ENCODE measurements around the gene TP53RK. TPM values are rescaled to one million over a fixed set of nuclear protein-coding genes. Genes with fewer than 3 reads are reported as not detected.
A peak's percentile ranks its signal among the peaks of the same experiment; 100 is the strongest.

TP53RK gene
- total RNA-seq, 1 donor from 2014 or later, result 14.7 TPM

GRCh38 chr20:46713957-46714834 lies 25.0 kb upstream of the TP53RK start:
- no peak overlapping the region for H3K4me3 Mint-ChIP-seq (ENCODE audit: low read depth)
- no peaks in the 10 kb centered on the region for H3K36me3 Mint-ChIP-seq (ENCODE audit: low read depth)
- intact Hi-C loops (cut with micrococcal nuclease), result no loop called here
- H3K9me3 Mint-ChIP-seq, result no peaks in the 10 kb centered on the region
- H3K4me1 Mint-ChIP-seq (ENCODE audit: low read depth), result peaks cover 3% of the 10 kb centered on the region
- H3K27ac Mint-ChIP-seq, result no peak overlapping the region
- DNase-seq (ENCODE audit: low spot score), result no peak
- peaks cover 20% of the 10 kb centered on the region for H3K27me3 Mint-ChIP-seq (ENCODE audit: low read depth)

DNA sequence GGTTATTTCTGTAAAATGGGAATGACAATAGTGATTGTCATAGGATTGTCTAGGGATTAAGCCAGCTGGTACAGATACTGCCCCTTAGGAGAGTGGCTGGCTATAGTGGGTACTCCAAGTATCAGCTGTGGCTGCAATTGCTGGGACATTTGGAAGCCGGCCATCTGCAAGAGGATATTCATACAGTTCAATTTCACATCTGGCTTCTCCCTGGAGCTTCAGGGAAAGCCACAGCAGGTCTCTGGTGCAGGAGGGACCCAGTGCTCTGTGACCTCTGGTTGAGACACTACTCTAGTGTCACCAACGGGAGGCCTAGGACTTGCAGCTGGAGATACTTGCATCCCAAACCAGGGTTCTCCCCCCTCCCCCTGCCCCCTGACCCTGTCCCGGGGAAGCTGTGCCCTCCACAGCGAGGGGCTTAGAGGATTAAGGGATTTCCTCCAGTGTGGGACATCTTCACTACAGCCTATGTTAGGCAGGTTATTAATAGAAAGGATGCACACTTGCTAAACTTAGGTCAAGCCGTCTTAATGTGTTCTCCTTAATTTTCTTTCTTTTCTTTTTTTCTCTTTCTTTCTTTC lies 22.9 kb upstream of the TP53RK start:
- DNase-seq (ENCODE audit: low spot score), result no peak
- peaks cover 6% of the 10 kb centered on the region for H3K4me1 Mint-ChIP-seq (ENCODE audit: low read depth)
- H3K4me3 Mint-ChIP-seq (ENCODE audit: low read depth), result no peak overlapping the region
- peaks cover 38% of the 10 kb centered on the region for H3K27me3 Mint-ChIP-seq (ENCODE audit: low read depth)
- intact Hi-C loops (cut with micrococcal nuclease), result no loop called here
- no peaks in the 10 kb centered on the region for H3K36me3 Mint-ChIP-seq (ENCODE audit: low read depth)
- H3K27ac Mint-ChIP-seq, result no peak overlapping the region
- no peaks in the 10 kb centered on the region for H3K9me3 Mint-ChIP-seq

DNA sequence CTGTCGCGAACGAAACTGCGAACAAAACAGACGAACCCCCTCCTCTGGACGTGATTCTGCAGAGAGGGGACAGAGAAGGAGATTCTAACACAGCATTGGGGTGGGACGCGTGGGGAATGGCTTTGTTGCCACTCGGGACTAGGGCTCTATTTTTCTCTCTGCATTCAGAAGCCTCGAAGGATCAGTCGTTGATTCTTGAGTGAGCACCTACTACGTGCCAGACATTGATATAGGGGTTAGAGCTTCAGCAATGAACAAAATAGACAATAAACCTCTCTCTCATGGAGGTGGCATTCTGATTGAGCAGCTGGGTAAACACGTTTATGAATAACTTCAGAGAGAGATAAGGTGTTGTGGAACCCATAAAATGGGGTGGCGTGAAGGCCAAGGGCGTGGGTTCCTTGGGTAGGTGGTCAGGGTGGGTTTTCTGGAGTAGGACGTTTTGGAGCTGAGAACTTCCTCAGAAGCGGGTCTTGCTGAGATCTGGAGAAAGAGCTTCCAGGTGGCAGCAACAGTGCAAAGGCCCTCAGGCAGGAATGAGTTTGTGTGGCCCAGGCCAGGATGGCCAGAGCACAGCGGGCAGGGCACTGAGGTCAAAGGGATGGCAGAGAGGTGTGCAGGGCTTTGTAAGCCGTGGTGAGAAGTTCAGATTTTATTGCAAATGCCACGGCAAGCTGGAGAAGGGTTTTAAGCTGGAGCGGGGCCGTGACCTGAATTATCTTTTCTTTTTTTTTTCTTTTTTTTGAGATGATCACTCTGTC lies 21.1 kb upstream of the TP53RK start:
- Mint-ChIP-seq H3K9me3 (no peaks in the 10 kb centered on the region), H3K4me1 (ENCODE audit: low read depth) (peaks cover 6% of the 10 kb centered on the region), H3K27ac (no peak overlapping the region), H3K4me3 (ENCODE audit: low read depth) (no peak overlapping the region), H3K36me3 (ENCODE audit: low read depth) (no peaks in the 10 kb centered on the region), H3K27me3 (ENCODE audit: low read depth) (peaks cover 48% of the 10 kb centered on the region)
- intact Hi-C loops (cut with micrococcal nuclease), result no loop called here
- no peak for DNase-seq (ENCODE audit: low spot score)

DNA sequence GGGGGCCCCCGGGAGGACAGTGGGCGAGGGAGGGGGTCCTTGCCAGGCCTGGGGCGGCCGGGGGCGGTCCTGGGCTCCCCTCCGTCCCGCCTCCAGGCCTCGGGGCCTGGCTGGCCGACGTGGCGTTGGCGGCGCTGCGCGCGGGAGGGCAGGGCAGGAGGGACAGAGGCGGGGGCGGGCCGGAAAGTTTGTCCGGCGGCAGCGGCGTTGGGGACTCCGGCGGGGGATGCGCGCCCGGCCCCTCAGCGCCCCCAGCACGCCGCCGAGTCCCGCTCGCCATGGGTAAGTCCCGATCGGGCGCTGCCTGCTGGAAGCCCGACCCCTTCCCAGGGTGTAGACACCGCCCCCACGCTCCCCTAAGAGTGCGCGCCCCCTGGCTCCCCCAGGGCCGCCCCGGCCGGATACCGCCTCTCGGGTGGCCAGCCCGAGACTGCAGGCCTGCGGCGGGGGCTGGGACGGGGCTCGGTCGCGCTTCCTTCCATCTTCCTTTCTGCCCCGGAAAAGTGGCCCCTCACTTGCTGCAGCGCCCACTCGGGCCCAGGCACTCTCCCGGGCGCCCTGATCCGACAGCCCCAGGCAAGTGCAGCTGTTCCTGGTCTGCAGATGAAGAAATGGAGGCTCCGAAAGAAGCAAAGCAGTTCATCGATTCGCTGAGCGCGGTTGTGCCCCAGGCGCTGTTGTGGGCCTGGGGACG lies 20.4 kb upstream of the TP53RK start, which contains the start of gene SLC2A10:
Gene SLC2A10 (plus strand): TSS at position 191 of the 694 bp plus-strand sequence. CDS start 88 bp downstream, at position 279.
- Mint-ChIP-seq H3K4me3 (ENCODE audit: low read depth) (peak within 1 kb of the TSS; percentile 34), H3K36me3 (ENCODE audit: low read depth) (no peaks in the 10 kb centered on the region), H3K27ac (no peak within 1 kb of the TSS), H3K27me3 (ENCODE audit: low read depth) (peaks cover 51% of the 10 kb centered on the region), H3K9me3 (no peaks in the 10 kb centered on the region), H3K4me1 (ENCODE audit: low read depth) (peaks cover 6% of the 10 kb centered on the region)
- no peak for DNase-seq (ENCODE audit: low spot score)
- intact Hi-C loops (cut with micrococcal nuclease), result no loop called here

DNA sequence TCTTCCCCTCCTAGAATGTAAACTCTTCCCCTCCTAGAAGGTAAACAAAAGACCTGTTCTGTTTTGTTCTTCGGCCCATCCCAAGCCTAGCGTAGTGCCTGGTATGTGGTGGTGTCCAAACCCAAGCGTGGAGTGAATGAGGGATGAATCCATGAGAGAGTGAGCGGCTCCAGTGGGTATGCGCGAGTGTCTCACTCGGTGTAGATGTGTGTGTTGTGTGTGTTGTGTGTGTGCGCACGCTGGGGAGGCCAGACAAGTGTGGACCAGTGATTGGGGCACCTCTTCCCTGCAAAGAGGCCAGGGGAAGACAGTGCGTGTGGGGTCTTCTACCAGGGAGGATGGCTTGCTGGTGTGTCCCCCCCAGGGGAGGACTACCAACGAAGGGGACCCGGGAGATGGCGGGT lies 19.8 kb upstream of the TP53RK start:
- Mint-ChIP-seq H3K36me3 (ENCODE audit: low read depth) (no peaks in the 10 kb centered on the region), H3K4me1 (ENCODE audit: low read depth) (peaks cover 6% of the 10 kb centered on the region), H3K9me3 (no peaks in the 10 kb centered on the region), H3K27me3 (ENCODE audit: low read depth) (peaks cover 54% of the 10 kb centered on the region), H3K4me3 (ENCODE audit: low read depth) (peak overlapping the region; percentile 34), H3K27ac (no peak overlapping the region)
- DNase-seq (ENCODE audit: low spot score), result no peak
- intact Hi-C loops (cut with micrococcal nuclease), result no loop called here

DNA sequence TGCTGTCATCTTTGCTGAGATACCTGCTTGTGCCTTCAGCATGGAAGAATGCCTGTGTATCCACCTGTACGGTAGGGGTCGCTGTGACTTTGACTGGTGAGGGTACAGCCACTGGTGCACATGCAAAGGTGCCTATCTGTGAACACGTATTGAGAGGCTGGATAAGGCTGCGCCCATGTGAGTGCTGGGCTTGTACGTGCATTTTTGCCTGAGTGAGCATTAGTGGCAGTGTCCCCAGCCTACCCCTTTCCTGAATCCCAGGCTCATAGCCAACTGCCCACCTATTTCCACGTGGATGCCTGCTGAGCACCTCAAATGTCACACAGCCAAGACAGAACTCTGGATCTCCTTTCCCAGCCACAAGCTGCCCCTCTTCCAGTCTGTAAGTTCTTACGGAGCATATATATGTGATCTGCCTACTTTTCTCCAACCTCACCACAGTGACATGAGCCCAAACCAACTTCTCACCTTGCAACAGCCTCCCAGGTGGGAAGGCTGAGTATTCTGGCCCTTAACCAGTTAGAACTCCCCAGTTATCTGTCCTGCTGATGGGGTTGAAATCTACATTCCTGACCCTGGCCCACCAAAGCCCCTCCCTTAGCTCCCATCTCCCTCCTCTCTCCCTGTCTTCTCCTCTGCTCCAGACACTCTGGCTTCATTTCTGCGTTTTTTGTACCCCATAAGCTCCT lies 19.1 kb upstream of the TP53RK start:
- no peaks in the 10 kb centered on the region for H3K36me3 Mint-ChIP-seq (ENCODE audit: low read depth)
- H3K27ac Mint-ChIP-seq, result no peak overlapping the region
- H3K27me3 Mint-ChIP-seq (ENCODE audit: low read depth), result peaks cover 57% of the 10 kb centered on the region
- peaks cover 6% of the 10 kb centered on the region for H3K4me1 Mint-ChIP-seq (ENCODE audit: low read depth)
- H3K4me3 Mint-ChIP-seq (ENCODE audit: low read depth), result no peak overlapping the region
- no peak for DNase-seq (ENCODE audit: low spot score)
- intact Hi-C loops (cut with micrococcal nuclease), result no loop called here
- no peaks in the 10 kb centered on the region for H3K9me3 Mint-ChIP-seq

DNA sequence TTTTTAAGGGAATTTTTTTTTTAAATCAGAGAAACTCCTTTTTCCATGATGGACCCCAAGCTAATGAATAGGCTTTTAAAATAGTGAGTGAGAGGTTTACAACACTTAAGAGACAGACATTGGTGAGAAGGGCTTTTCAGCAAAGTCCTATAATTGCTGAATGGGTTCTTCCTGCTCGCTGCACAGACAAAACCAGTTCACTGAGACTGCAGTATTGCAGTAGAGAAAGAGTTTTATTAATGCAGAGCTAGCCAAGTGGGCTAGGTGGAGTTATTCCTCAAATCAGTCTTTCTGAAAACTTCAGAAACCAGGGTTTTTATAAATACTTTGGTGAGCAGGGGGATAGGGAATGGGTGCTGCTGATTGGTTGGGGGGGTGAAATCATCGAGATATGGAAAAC lies 17.0 kb upstream of the TP53RK start:
- peaks cover 6% of the 10 kb centered on the region for H3K4me1 Mint-ChIP-seq (ENCODE audit: low read depth)
- no peak overlapping the region for H3K4me3 Mint-ChIP-seq (ENCODE audit: low read depth)
- intact Hi-C loops (cut with micrococcal nuclease), result no loop called here
- H3K27me3 Mint-ChIP-seq (ENCODE audit: low read depth), result peaks cover 50% of the 10 kb centered on the region
- no peak for DNase-seq (ENCODE audit: low spot score)
- no peaks in the 10 kb centered on the region for H3K9me3 Mint-ChIP-seq
- no peak overlapping the region for H3K27ac Mint-ChIP-seq
- no peaks in the 10 kb centered on the region for H3K36me3 Mint-ChIP-seq (ENCODE audit: low read depth)

DNA sequence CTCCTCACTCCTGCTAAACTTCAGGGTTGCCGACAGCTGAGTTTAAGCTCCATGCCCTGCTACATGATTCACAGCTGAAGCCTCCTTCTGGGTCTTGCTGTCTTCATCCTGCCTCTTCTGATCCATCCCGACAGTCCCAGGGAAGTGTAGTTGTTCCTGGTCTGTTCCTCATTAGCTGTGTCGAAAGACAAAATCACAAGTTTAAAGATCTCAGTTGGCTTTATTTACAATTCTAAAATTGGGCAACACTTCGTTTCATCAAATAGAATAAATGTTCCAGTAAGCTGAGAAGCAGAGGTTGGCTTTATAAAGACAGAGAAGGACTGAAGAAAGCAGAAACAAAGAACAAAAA lies 16.1 kb upstream of the TP53RK start:
- Mint-ChIP-seq H3K4me1 (ENCODE audit: low read depth) (peaks cover 6% of the 10 kb centered on the region), H3K36me3 (ENCODE audit: low read depth) (no peaks in the 10 kb centered on the region)
- intact Hi-C loops (cut with micrococcal nuclease), result no loop called here

DNA sequence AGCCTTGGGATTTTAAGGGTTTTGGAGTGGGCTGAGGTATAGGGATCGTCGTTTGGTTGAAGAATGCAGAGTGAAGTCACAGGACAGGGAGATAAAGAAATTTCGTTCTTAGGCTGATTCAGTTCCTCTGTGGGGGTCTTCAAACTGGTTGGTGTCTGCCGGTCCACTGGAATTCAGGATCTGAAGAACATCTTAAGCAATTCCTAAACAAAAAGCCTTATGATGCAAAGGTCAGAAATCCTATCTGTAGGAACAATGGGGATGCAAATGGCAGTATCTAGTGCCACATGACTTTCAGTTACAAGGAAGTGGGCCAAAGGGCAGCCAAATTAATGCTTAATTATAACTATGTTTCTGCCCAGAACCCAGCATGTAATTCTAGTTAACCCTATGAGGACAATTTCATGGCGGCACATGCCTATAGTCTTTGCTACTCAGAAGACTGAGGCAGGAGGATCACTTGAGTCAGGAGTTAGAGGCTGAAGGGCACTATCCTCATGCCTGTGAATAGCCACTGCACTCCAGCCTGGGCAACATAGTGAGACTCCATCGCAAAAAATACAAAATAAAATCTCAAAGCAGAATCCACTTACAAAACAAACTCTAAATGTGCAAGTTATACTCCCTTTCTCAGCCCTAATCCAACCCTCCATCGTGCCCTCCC lies 15.6 kb upstream of the TP53RK start:
- DNase-seq (ENCODE audit: low spot score), result no peak
- Mint-ChIP-seq H3K4me3 (ENCODE audit: low read depth) (no peak overlapping the region), H3K4me1 (ENCODE audit: low read depth) (peaks cover 4% of the 10 kb centered on the region), H3K27ac (no peak overlapping the region), H3K9me3 (no peaks in the 10 kb centered on the region), H3K27me3 (ENCODE audit: low read depth) (peaks cover 43% of the 10 kb centered on the region), H3K36me3 (ENCODE audit: low read depth) (no peaks in the 10 kb centered on the region)
- intact Hi-C loops (cut with micrococcal nuclease), result no loop called here

More for the DNA sequence above, 16.1 kb upstream of the TP53RK start:
- Mint-ChIP-seq H3K27ac (no peak overlapping the region), H3K9me3 (no peaks in the 10 kb centered on the region), H3K27me3 (ENCODE audit: low read depth) (peaks cover 44% of the 10 kb centered on the region), H3K4me3 (ENCODE audit: low read depth) (no peak overlapping the region)
- no peak for DNase-seq (ENCODE audit: low spot score)

GRCh38 chr20:46703435-46703834 lies 14.2 kb upstream of the TP53RK start:
- H3K36me3 Mint-ChIP-seq (ENCODE audit: low read depth), result no peaks in the 10 kb centered on the region
- H3K4me3 Mint-ChIP-seq (ENCODE audit: low read depth), result no peak overlapping the region
- no peak overlapping the region for H3K27ac Mint-ChIP-seq
- intact Hi-C loops (cut with micrococcal nuclease), result no loop called here
- no peaks in the 10 kb centered on the region for H3K4me1 Mint-ChIP-seq (ENCODE audit: low read depth)
- no peak for DNase-seq (ENCODE audit: low spot score)
- peaks cover 34% of the 10 kb centered on the region for H3K27me3 Mint-ChIP-seq (ENCODE audit: low read depth)
- no peaks in the 10 kb centered on the region for H3K9me3 Mint-ChIP-seq

- intact Hi-C loops (cut with micrococcal nuclease), result no loop called here
- Mint-ChIP-seq H3K27me3 (ENCODE audit: low read depth) (peaks cover 28% of the 10 kb centered on the region), H3K27ac (no peak overlapping the region)
These were observed 13.4 kb upstream of the TP53RK start for GRCh38 chr20:46702447-46703203.

More at GRCh38 chr20:46702447-46703203, 13.4 kb upstream of the TP53RK start:
- H3K4me3 Mint-ChIP-seq (ENCODE audit: low read depth), result no peak overlapping the region
- H3K9me3 Mint-ChIP-seq, result no peaks in the 10 kb centered on the region
- H3K36me3 Mint-ChIP-seq (ENCODE audit: low read depth), result no peaks in the 10 kb centered on the region
- DNase-seq (ENCODE audit: low spot score), result no peak
- no peaks in the 10 kb centered on the region for H3K4me1 Mint-ChIP-seq (ENCODE audit: low read depth)
